Esophagus squamous epithelium (tissue), 5 donors: ENCODE results near the gene PHOX2A. TPM values are rescaled to one million over a fixed set of nuclear protein-coding genes. Genes with fewer than 3 reads are reported as not detected.

Experiments
- DNase-seq: peaks from one replicate; lab custom pipeline; 2025; lab: John Stamatoyannopoulos, UW
- H3K27ac ChIP-seq, 4 donors: fragments of 200-600 bp; sonication (generic); one replicate each; pipeline ENCODE4 v1.5.1; 2016 to 2019; ENCODE audit warnings: mild to moderate bottlenecking in 1 of 4
- H3K27me3 ChIP-seq, 4 donors: fragments of 200-600 bp; sonication (generic); 1 replicate in 3 of 4; 2 replicates in 1 of 4; pipeline versions ENCODE4 v1.5.1 to v1.6.0; 2017 to 2021; ENCODE audit warnings: antibody characterized with exemption in 1 of 4
- H3K36me3 ChIP-seq, 3 donors: fragments of 200-600 bp; sonication (generic); one replicate each; pipeline ENCODE4 v1.5.1; 2016 to 2019
- H3K4me1 ChIP-seq, 3 donors: fragments of 200-600 bp; sonication (generic); one replicate each; pipeline ENCODE4 v1.5.1; 2017 to 2019
- H3K4me3 ChIP-seq, 4 donors: fragments of 200-600 bp; sonication (generic); 1 replicate in 3 of 4; 2 replicates in 1 of 4; pipeline ENCODE4 v1.5.1; 2016 to 2019; ENCODE audit warnings: mild to moderate bottlenecking in 2 of 4, moderate library complexity in 1 of 4
- H3K9me3 ChIP-seq, 3 donors: fragments of 200-600 bp; sonication (generic); one replicate each; pipeline ENCODE4 v1.5.1; 2016 to 2019
- CTCF ChIP-seq, 6 experiments: fragments of 450-650 bp in 4 of 6; fragments of 200-600 bp in 2 of 6; sonication (generic) in 2 of 6; IDR thresholded peaks; one replicate each; pipeline ENCODE4 v1.5.1; 2016 to 2019; ENCODE audit warnings: antibody characterized with exemption in 6 of 6, mild to moderate bottlenecking in 4 of 6, moderate library complexity in 4 of 6
- POLR2A ChIP-seq, 4 donors: fragments of 450-650 bp; IDR thresholded peaks; one replicate each; pipeline ENCODE4 v1.6.1; 2017; ENCODE audit warnings: antibody characterized with exemption in 4 of 4, mild to moderate bottlenecking in 4 of 4, moderate library complexity in 3 of 4
- WGBS, 2 donors: methylation state at CpG; one replicate each; pipeline ENCODE4 v1.1.5; 2018; 5-methylcytosine and 5-hydroxymethylcytosine counted together
- intact Hi-C: fragments of 100-400 bp; cut with DNase I; formaldehyde crosslinking; loops from one replicate; pipeline ENCODE4 v1.15.0; 2022
- total RNA-seq, 4 donors: library from RNA; depleted of rRNA; stranded (reverse); fragments of >200 nt; gene quantifications; one replicate each; pipeline ENCODE4 v1.1.0, GENCODE V29; 2016
- donor health status: DM: yes; HTN: yes; CAD: no.

Gene PHOX2A
- total RNA-seq, 4 donors from 2014 or later = not detected

GRCh38 chr11:72283947-72284346 lies 40.0 kb upstream of the PHOX2A start:
- WGBS, 2 donors = 51 to 61% methylated on average over 2 of the region's 2 CpGs
- no peak for TF ChIP-seq CTCF (IDR thresholded peaks at IDR 0.05)
- no peak for DNase-seq
- H3K4me3 ChIP-seq = no peak overlapping the region
- H3K4me1 ChIP-seq = no peaks in the 10 kb centered on the region
- H3K27ac ChIP-seq = no peak overlapping the region
- no peaks in the 10 kb centered on the region for H3K36me3 ChIP-seq
- intact Hi-C loops = no loop called here
- H3K27me3 ChIP-seq = peaks cover 0 to 20% (median 0%) of the 10 kb centered on the region in 4 donors
- H3K9me3 ChIP-seq = no peaks in the 10 kb centered on the region

- H3K4me3 ChIP-seq = no peak overlapping the region
- H3K27ac ChIP-seq = no peak overlapping the region
- intact Hi-C loops = no loop called here
- DNase-seq = no peak
- no peaks in the 10 kb centered on the region for H3K9me3 ChIP-seq
- H3K36me3 ChIP-seq = no peaks in the 10 kb centered on the region
- H3K27me3 ChIP-seq = peaks cover 0 to 20% (median 0%) of the 10 kb centered on the region in 4 donors
- no peaks in the 10 kb centered on the region for H3K4me1 ChIP-seq
- 91 to 94% methylated on average over 21 to 24 of the region's 24 CpGs for WGBS, 2 donors
- no peak for TF ChIP-seq CTCF (IDR thresholded peaks at IDR 0.05)
- TF ChIP-seq POLR2A (IDR thresholded peaks at IDR 0.05) = no peak
These were observed 36.8 kb upstream of the PHOX2A start for GRCh38 chr11:72280726-72281315.

GRCh38 chr11:72280037-72280436 lies 36.1 kb upstream of the PHOX2A start:
- H3K4me1 ChIP-seq = no peaks in the 10 kb centered on the region
- no peaks in the 10 kb centered on the region for H3K9me3 ChIP-seq
- no peak overlapping the region for H3K27ac ChIP-seq
- H3K4me3 ChIP-seq = no peak overlapping the region
- no peak for DNase-seq
- intact Hi-C loops = no loop called here
- no peaks in the 10 kb centered on the region for H3K36me3 ChIP-seq
- WGBS, 2 donors = 87 to 95% methylated on average over 7 to 10 of the region's 12 CpGs
- H3K27me3 ChIP-seq = peaks cover 0 to 20% (median 0%) of the 10 kb centered on the region in 4 donors
- TF ChIP-seq POLR2A (IDR thresholded peaks at IDR 0.05) (no peak), CTCF (IDR thresholded peaks at IDR 0.05) (no peak)

- no peak for DNase-seq
- no peaks in the 10 kb centered on the region for H3K4me1 ChIP-seq
- no peaks in the 10 kb centered on the region for H3K9me3 ChIP-seq
- no peak overlapping the region for H3K4me3 ChIP-seq
- TF ChIP-seq CTCF (IDR thresholded peaks at IDR 0.05) (no peak), POLR2A (IDR thresholded peaks at IDR 0.05) (no peak)
- peaks cover 0 to 17% (median 0%) of the 10 kb centered on the region in 4 donors for H3K27me3 ChIP-seq
- no peaks in the 10 kb centered on the region for H3K36me3 ChIP-seq
- intact Hi-C loops = no loop called here
- H3K27ac ChIP-seq = no peak overlapping the region
These were observed 34.9 kb upstream of the PHOX2A start for GRCh38 chr11:72278905-72279304.

- Histone ChIP-seq H3K27me3 (peaks cover 0 to 10% (median 0%) of the 10 kb centered on the region in 4 donors), H3K4me1 (no peaks in the 10 kb centered on the region), H3K4me3 (no peak overlapping the region), H3K27ac (no peak overlapping the region), H3K36me3 (no peaks in the 10 kb centered on the region), H3K9me3 (no peaks in the 10 kb centered on the region)
- 76 to 82% methylated on average over 6 of the region's 6 CpGs for WGBS, 2 donors
- intact Hi-C loops = no loop called here
- TF ChIP-seq POLR2A (IDR thresholded peaks at IDR 0.05) (no peak), CTCF (IDR thresholded peaks at IDR 0.05) (no peak)
- no peak for DNase-seq
These were observed 30.5 kb upstream of the PHOX2A start for GRCh38 chr11:72274435-72274834.
